ENCODE data around the gene MAP2K2. TPM values are rescaled to one million over a fixed set of nuclear protein-coding genes. Genes with fewer than 3 reads are reported as not detected.

The MAP2K2 gene
- total and polyA plus RNA-seq, 4 donors, result 40.3 to 72.7 (median 54.1) TPM

DNA sequence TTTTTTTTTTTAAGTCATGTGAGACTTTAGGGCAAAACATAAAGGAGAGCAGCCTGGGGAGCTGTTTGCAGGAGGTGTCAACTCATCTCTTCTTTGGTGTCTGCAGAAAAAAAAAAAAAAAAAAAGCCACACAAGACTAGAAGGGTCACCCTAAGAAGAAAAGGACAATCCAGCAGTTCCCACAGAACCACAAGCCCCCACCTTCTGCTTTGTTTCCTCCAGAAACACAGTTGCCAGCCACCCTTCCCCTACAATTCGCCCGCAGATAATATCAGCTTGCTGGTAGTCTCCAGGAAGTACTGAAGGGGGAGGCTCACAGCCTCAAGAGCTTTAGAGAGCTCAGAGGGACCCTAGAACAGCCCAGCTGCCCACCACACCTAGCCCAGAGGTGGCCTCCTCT, 34.9 kb downstream of the MAP2K2 start:
- no peak overlapping the region for H3K9ac ChIP-seq (ENCODE audit: low read depth in 1 of 2, low read length in 2 of 2)
- H3K36me3 ChIP-seq (ENCODE audit: control insufficient read depth in 4 of 4, insufficient read depth in 3 of 4, low read depth in 1 of 4, low read length in 3 of 4), result peaks cover 0 to 25% (median 8%) of the 10 kb centered on the region in 4 donors
- H3K4me3 ChIP-seq (ENCODE audit: low read depth in 1 of 3, low read length in 3 of 3), result no peak overlapping the region
- H3K4me1 ChIP-seq (ENCODE audit: control insufficient read depth in 4 of 4, insufficient read depth in 4 of 4, low read length in 3 of 4), result no peaks in the 10 kb centered on the region
- no peaks in the 10 kb centered on the region for H3K9me3 ChIP-seq (ENCODE audit: control insufficient read depth in 4 of 4, low read length in 3 of 4)
- WGBS, result 74% methylated on average over 2 of the region's 2 CpGs
- H3K27ac ChIP-seq (ENCODE audit: low read depth in 1 of 2, low read length in 2 of 2), result no peak overlapping the region
- DNase-seq (ENCODE audit: low spot score), result no peak
- no peaks in the 10 kb centered on the region for H3K27me3 ChIP-seq (ENCODE audit: control insufficient read depth in 4 of 4, insufficient read depth in 4 of 4, low read length in 3 of 4)
- TF ChIP-seq YY1 (IDR thresholded peaks at IDR 0.05) (no peak), TAF1 (conservative IDR thresholded peaks at IDR 0.05) (no peak), GABPA (IDR thresholded peaks at IDR 0.05 in 1 of 2, conservative IDR thresholded peaks at IDR 0.05 in 1 of 2) (no peak), EGR1 (IDR thresholded peaks at IDR 0.05; ENCODE audit: low read depth in 2 of 2) (no peak), RAD21 (IDR thresholded peaks at IDR 0.05) (no peak), FOXA1 (IDR thresholded peaks at IDR 0.05) (no peak), HNF4G (IDR thresholded peaks at IDR 0.05) (no peak), RXRA (IDR thresholded peaks at IDR 0.05) (no peak), HNF4A (conservative IDR thresholded peaks at IDR 0.05) (no peak), SP1 (IDR thresholded peaks at IDR 0.05) (no peak), NR2F2 (IDR thresholded peaks at IDR 0.05) (no peak), FOXA2 (IDR thresholded peaks at IDR 0.05) (no peak), JUND (IDR thresholded peaks at IDR 0.05) (no peak)
- TF ChIP-seq, protein P1, sequence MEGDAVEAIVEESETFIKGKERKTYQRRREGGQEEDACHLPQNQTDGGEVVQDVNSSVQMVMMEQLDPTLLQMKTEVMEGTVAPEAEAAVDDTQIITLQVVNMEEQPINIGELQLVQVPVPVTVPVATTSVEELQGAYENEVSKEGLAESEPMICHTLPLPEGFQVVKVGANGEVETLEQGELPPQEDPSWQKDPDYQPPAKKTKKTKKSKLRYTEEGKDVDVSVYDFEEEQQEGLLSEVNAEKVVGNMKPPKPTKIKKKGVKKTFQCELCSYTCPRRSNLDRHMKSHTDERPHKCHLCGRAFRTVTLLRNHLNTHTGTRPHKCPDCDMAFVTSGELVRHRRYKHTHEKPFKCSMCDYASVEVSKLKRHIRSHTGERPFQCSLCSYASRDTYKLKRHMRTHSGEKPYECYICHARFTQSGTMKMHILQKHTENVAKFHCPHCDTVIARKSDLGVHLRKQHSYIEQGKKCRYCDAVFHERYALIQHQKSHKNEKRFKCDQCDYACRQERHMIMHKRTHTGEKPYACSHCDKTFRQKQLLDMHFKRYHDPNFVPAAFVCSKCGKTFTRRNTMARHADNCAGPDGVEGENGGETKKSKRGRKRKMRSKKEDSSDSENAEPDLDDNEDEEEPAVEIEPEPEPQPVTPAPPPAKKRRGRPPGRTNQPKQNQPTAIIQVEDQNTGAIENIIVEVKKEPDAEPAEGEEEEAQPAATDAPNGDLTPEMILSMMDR (IDR thresholded peaks at IDR 0.05; ENCODE audit: low read depth, low read length, missing input control), result no peak
- TF ChIP-seq, protein P2, sequence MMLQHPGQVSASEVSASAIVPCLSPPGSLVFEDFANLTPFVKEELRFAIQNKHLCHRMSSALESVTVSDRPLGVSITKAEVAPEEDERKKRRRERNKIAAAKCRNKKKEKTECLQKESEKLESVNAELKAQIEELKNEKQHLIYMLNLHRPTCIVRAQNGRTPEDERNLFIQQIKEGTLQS (IDR thresholded peaks at IDR 0.05), result no peak
- TF ChIP-seq, protein P3, sequence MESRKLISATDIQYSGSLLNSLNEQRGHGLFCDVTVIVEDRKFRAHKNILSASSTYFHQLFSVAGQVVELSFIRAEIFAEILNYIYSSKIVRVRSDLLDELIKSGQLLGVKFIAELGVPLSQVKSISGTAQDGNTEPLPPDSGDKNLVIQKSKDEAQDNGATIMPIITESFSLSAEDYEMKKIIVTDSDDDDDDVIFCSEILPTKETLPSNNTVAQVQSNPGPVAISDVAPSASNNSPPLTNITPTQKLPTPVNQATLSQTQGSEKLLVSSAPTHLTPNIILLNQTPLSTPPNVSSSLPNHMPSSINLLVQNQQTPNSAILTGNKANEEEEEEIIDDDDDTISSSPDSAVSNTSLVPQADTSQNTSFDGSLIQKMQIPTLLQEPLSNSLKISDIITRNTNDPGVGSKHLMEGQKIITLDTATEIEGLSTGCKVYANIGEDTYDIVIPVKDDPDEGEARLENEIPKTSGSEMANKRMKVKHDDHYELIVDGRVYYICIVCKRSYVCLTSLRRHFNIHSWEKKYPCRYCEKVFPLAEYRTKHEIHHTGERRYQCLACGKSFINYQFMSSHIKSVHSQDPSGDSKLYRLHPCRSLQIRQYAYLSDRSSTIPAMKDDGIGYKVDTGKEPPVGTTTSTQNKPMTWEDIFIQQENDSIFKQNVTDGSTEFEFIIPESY (IDR thresholded peaks at IDR 0.05), result no peak
- TF ChIP-seq, protein P4, sequence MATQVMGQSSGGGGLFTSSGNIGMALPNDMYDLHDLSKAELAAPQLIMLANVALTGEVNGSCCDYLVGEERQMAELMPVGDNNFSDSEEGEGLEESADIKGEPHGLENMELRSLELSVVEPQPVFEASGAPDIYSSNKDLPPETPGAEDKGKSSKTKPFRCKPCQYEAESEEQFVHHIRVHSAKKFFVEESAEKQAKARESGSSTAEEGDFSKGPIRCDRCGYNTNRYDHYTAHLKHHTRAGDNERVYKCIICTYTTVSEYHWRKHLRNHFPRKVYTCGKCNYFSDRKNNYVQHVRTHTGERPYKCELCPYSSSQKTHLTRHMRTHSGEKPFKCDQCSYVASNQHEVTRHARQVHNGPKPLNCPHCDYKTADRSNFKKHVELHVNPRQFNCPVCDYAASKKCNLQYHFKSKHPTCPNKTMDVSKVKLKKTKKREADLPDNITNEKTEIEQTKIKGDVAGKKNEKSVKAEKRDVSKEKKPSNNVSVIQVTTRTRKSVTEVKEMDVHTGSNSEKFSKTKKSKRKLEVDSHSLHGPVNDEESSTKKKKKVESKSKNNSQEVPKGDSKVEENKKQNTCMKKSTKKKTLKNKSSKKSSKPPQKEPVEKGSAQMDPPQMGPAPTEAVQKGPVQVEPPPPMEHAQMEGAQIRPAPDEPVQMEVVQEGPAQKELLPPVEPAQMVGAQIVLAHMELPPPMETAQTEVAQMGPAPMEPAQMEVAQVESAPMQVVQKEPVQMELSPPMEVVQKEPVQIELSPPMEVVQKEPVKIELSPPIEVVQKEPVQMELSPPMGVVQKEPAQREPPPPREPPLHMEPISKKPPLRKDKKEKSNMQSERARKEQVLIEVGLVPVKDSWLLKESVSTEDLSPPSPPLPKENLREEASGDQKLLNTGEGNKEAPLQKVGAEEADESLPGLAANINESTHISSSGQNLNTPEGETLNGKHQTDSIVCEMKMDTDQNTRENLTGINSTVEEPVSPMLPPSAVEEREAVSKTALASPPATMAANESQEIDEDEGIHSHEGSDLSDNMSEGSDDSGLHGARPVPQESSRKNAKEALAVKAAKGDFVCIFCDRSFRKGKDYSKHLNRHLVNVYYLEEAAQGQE (IDR thresholded peaks at IDR 0.05), result no peak
- TF ChIP-seq, protein P5, sequence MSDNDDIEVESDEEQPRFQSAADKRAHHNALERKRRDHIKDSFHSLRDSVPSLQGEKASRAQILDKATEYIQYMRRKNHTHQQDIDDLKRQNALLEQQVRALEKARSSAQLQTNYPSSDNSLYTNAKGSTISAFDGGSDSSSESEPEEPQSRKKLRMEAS (IDR thresholded peaks at IDR 0.05), result no peak

All from liver (tissue), 9 donors.